Measurements from ENCODE around the gene VPS16. TPM values are rescaled to one million over a fixed set of nuclear protein-coding genes. Genes with fewer than 3 reads are reported as not detected.
A peak's percentile ranks its signal among the peaks of the same experiment; 100 is the strongest.

The VPS16 gene
- 41.2 and 45.5 TPM in 2 replicates for total RNA-seq (2014; rRNA removed; shearing (Covaris generic))

- in situ Hi-C loops (cut with HindIII; ENCODE audit: low sequenced_read_pairs): no loop called here
- peak; percentile 85 for DNase-seq (ENCODE audit: low spot score)
Measured at GRCh38 chr20:2840138-2840966, at the start of gene VPS16, which contains the start of gene PCED1A. VPS16 (plus strand) TSS chr20:2840745; CDS start chr20:2840775, 30 bp downstream. PCED1A (minus strand) TSS chr20:2840655; CDS start chr20:2839912, 743 bp downstream.

- in situ Hi-C loops (cut with HindIII; ENCODE audit: low sequenced_read_pairs): no loop called here
- no peak for DNase-seq (ENCODE audit: low spot score)
Measured at GRCh38 chr20:2793471-2793870, 47.1 kb upstream of the VPS16 start.

- in situ Hi-C loops (cut with HindIII; ENCODE audit: low sequenced_read_pairs): no loop called here
Measured at GRCh38 chr20:2794202-2794748, 46.3 kb upstream of the VPS16 start.

GRCh38 chr20:2794866-2795447 lies 45.6 kb upstream of the VPS16 start:
- no peak for DNase-seq (ENCODE audit: low spot score)
- in situ Hi-C loops (cut with HindIII; ENCODE audit: low sequenced_read_pairs): no loop called here

More at GRCh38 chr20:2794202-2794748, 46.3 kb upstream of the VPS16 start:
- no peak for DNase-seq (ENCODE audit: low spot score)

GRCh38 chr20:2795451-2795850 lies 45.1 kb upstream of the VPS16 start:
- no peak for DNase-seq (ENCODE audit: low spot score)
- in situ Hi-C loops (cut with HindIII; ENCODE audit: low sequenced_read_pairs): no loop called here

GRCh38 chr20:2796011-2796660 lies 44.4 kb upstream of the VPS16 start:
- DNase-seq (ENCODE audit: low spot score): no peak
- in situ Hi-C loops (cut with HindIII; ENCODE audit: low sequenced_read_pairs): no loop called here

- in situ Hi-C loops (cut with HindIII; ENCODE audit: low sequenced_read_pairs): no loop called here
- DNase-seq (ENCODE audit: low spot score): no peak
Measured at GRCh38 chr20:2797136-2797983, 43.2 kb upstream of the VPS16 start.

- DNase-seq (ENCODE audit: low spot score): no peak
- in situ Hi-C loops (cut with HindIII; ENCODE audit: low sequenced_read_pairs): no loop called here
Measured at GRCh38 chr20:2798095-2798805, 42.3 kb upstream of the VPS16 start.

GRCh38 chr20:2798814-2799213 lies 41.7 kb upstream of the VPS16 start:
- in situ Hi-C loops (cut with HindIII; ENCODE audit: low sequenced_read_pairs): no loop called here
- DNase-seq (ENCODE audit: low spot score): no peak

- in situ Hi-C loops (cut with HindIII; ENCODE audit: low sequenced_read_pairs): no loop called here
- DNase-seq (ENCODE audit: low spot score): no peak
Measured at GRCh38 chr20:2799271-2799670, 41.3 kb upstream of the VPS16 start.

- no peak for DNase-seq (ENCODE audit: low spot score)
- in situ Hi-C loops (cut with HindIII; ENCODE audit: low sequenced_read_pairs): no loop called here
Measured at GRCh38 chr20:2799688-2800520, 40.6 kb upstream of the VPS16 start.

- no peak for DNase-seq (ENCODE audit: low spot score)
- in situ Hi-C loops (cut with HindIII; ENCODE audit: low sequenced_read_pairs): no loop called here
Measured at GRCh38 chr20:2800521-2801285, 39.8 kb upstream of the VPS16 start, which contains the start of gene CPXM1. CPXM1 (minus strand) TSS chr20:2800627; CDS start chr20:2800572, 55 bp downstream.

- in situ Hi-C loops (cut with HindIII; ENCODE audit: low sequenced_read_pairs): no loop called here
- DNase-seq (ENCODE audit: low spot score): no peak
Measured at GRCh38 chr20:2801286-2801728, 39.2 kb upstream of the VPS16 start.

GRCh38 chr20:2804041-2804828 lies 36.3 kb upstream of the VPS16 start:
- in situ Hi-C loops (cut with HindIII; ENCODE audit: low sequenced_read_pairs): no loop called here

GRCh38 chr20:2804852-2805688 lies 35.5 kb upstream of the VPS16 start:
- in situ Hi-C loops (cut with HindIII; ENCODE audit: low sequenced_read_pairs): no loop called here

More at GRCh38 chr20:2804041-2804828, 36.3 kb upstream of the VPS16 start:
- DNase-seq (ENCODE audit: low spot score): no peak

More at GRCh38 chr20:2804852-2805688, 35.5 kb upstream of the VPS16 start:
- no peak for DNase-seq (ENCODE audit: low spot score)

Data from G401 (cell line).